ENCODE measurements around the gene TRIM66.

TRIM66 gene

DNA sequence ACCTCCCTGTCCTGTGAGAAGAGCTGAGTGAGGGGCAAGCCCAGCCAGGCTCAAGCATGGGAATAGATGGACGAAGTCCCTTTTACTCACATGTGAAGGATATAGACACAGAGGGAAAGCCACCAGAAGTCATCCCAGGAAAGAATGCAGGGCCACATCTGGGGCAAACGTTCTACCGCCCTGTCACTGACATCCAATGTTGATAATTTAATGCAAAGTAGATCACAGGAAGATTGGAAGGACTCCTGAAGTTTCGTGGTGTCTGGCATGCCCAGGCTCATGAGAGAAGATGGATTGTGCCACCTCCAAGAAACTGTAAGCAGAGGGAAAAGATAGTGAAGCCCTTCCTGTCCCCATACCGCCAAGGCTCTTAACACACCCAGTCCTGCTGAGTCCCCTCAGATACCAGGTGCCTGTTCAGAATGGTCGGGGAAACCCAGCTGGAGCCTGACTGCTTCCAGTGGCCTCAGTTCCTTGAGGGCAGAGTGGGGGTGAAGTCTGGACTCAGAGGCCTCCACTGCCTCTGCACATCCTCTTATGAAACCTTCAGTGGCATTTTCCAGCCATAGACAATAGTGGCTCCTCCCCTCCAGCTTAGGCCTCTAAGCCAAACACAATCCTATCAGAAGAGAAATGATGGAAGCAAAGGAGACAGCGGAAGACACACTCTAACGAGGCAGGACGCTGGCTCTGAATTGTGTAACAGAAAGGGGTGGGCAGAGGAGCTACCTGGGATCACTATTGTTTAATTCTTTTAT lies 80.9 kb downstream of the TRIM66 start:
- no peak for DNase-seq

DNA sequence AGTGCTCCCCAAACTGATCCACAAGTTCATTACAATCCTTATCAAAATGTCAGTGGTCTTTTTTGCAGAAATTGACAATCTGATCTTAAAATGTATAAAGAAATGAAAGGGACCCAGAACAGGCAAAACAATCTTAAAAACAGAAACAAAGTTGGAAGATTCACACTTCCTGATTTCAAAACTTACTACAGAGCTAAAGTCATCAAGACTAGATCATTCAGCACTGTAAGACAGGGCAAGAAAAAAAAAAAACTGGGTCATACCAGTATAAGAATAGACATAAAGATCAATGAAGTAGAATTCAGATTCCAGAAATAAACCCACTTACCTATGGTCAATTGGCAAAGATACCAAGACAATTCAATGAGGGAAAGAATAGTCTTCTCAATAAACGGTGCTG lies 84.0 kb downstream of the TRIM66 start:
- DNase-seq = no peak

DNA sequence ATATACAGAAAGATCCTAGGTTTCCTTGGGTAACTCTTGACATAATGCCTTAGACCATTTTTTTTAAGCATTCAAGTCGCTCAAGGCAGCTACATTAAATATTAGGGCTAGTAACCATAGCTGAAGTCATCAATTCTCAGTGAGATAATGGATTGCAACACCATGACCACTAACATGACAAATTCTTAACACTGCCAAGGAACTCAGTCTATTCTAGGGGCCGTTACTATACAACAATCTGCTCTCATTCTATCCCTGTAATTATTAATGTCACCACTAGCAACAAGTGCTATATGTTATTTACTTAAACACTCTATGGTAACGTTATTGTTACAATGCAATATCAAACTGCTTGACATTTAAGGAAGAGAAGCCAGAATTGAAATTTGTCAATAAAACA lies 85.3 kb downstream of the TRIM66 start:
- no peak for DNase-seq

DNA sequence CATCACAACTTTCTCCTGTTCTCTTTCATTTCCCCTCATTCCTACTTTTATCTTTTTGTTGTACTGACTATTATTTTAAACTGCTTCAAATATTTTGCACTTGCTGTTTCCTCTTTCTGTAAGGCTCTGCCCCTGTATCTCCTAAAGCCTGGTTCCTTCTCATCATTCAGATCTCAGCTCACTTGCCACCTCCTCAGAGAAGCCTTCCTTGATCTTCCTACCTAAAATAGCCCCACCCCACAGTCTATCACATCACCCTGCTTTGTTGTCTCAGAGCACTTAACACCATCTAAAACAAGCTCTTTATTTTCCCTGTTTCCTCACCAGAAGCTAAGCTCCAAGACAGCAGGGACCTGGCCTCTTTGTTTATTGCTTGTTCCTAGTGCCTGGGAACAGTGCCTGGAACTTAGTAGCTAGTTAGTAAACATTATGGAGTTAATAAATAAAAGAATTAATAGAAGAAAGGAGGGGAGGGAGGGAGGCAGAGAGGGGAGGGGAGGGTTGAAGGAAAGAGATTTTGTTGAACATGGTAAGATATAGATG lies 85.9 kb downstream of the TRIM66 start:
- no peak for DNase-seq

DNA sequence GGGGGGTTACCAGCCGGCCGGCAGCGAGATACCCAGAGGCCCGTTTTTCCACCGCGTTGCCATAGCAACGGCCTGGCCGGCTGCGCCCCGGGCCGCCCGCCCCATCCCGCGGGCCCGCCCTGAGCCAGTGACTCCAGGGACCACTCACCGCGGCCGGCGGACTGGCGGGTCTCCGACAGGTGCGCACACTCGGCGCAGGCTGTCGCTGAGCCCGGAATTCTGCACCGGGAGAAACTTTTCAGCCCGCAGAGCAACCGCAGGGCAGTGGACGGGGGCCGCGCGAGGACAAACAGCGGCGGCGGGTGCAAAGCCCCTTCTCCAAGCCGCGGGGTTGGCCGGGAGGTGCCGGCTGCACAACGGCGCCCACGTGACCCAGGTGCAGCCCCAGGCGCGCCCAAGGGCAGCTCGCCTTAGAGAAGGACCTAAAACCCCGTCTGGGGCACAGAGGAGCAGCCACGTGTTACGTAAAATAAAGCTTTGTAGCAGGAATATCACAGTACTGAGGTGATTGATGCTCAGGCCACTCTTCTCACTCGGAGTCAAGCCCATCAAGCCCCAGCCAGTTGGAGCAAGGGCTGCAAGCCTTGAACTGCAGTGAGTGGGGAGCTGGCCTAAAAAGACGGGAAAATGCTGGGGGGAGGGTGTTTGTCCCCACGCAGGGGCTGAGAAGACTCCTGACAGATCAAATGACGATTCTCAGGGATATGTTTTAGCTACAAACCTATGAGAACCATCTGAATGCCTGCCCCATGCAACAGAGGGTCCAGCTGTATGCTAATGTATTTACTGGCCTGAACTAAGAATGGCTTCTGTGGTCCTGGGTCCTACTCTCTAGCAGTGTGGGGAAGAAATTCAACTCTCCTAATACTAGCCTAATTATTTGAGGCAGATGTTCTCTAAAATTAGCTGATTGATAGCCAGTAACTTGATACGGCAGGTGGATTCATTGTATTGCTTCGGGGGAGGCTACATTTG lies 88.2 kb downstream of the TRIM66 start, which contains the start of gene STK33:
TSS of gene STK33 (minus strand) at position 294 of the 975 bp plus-strand sequence. CDS start 119,323 bp downstream, outside the sequence.
- peak; percentile 22 for DNase-seq

DNA sequence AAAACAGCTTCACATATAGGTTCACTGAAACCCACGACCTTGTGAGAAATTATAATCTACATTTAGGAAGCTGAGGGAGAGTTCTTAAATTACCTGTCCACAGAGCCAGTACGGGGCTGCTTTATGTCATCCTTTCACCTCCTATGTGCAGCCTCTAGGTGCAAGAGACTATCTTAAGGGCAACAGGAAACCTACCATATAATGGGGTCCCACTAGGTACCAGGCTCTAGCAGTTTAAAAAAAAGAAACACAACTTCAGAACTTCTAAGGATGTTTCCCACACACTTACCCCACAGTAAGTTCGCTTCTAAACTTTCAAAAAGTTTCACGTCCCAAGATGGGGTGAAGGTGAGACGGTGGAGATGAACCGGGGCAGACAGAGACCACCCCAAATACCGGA lies 89.0 kb downstream of the TRIM66 start:
- DNase-seq = no peak

DNA sequence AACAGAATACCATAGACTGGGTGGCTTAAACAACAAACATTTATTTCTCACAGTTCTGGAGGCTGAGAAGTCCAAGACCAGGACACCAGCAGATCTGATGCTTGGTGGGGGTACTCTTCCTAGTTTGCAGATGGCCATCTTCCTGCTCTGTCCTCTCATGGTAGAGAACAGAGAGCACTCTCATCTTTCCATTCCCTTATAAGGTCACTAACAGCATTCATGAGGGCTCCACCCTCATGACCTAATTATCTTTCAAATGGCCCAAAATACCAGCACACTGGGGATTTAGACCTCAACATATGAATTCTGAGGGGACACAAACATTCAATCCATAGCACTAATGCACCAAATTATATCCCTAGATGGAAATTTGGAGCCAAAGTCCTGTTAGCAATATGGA lies 94.5 kb downstream of the TRIM66 start:
- no peak for DNase-seq

DNA sequence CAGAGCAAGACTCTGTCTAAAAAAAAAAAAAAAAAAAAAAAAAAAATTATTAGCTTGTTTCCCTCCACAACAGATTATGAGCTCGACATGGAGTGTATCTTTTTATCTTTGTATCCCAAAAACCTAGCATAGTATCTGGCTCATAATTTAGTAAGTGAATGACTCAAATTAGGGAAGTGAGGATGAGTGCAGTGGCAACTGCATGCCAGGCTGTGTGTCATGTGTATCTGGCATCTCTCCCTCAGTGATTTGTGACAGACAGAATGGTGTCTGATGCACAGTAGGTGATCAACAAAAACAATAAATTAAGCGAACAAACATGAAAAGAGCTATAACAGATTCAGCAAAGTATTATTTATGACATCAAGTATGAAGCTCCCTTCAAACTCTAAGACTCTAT lies 95.7 kb downstream of the TRIM66 start:
- no peak for DNase-seq

DNA sequence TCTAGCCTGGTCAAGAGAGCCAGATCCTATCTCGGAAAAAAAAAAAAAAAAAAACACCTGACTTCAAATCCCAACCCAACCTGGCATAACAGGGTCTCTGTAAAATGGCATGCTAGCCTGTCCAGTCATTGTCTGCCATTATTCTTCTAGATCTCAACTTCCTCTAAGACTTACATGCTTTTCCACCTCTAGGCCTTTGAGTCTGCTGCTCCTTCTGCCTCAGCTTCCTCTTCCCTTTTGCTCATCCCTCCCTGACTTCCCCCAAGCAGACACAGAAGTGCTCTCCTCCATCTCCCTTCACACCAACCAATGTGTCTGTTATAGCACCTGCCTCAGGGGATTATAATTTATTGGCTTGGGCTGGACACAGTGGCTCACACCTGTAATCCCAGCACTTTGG lies 96.3 kb downstream of the TRIM66 start:
- DNase-seq = no peak

DNA sequence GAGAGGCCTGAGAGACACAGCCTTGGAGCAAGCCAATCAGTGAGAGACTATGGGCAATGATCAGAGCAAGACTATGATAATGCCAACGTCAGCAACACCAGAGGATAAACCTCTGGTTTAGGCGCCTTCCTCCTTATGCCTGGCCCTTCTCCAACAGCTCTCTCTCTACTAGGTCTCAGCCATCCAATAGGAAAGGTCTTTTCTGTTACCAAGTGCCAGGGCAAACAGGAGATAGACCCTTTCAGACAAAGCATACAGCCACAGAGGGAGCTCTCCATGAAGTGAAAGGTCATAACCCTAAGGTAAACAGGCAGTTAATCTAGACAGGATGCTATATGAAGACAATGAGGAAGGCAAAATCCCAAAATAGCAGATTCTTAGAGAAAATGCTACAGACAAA lies 98.0 kb downstream of the TRIM66 start:
- DNase-seq = no peak

DNA sequence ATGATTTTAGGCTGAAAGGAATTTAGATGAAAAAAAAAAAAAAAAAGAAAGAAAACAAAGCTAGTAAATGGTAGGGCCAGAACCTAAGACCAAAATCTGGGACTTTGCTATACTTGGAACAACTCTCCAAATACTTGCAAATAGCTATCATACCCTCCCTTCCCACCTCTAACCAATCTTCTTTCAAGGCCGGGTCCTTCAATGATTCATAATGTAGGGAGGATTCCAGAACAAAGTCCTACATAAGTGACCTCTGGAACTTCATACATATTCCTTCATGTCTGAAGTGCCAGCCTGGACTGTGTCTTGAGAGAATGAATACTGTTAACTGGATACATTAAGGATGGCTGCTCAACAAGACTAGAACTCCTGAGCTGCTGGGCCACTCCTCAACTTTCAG lies 98.4 kb downstream of the TRIM66 start:
- DNase-seq = no peak

DNA sequence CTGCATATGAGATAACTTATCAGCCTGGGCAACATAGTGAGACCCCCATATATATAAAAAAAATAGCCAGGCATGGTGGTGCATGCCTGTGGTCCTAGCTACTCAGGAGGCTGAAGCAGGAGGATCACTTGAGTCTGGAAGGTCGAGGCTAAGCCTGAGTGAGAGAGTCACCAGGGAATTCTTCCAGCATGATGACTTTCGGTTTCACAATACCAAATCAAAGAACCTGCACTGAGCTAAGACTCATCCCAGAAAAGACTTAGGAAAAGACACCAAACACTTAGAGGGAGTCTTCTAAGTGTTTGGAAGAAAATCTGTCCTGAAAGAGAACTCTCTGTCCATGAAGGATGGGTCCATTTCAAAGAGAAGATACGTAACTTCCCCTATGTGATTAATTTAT lies 101.2 kb downstream of the TRIM66 start:
- no peak for DNase-seq

DNA sequence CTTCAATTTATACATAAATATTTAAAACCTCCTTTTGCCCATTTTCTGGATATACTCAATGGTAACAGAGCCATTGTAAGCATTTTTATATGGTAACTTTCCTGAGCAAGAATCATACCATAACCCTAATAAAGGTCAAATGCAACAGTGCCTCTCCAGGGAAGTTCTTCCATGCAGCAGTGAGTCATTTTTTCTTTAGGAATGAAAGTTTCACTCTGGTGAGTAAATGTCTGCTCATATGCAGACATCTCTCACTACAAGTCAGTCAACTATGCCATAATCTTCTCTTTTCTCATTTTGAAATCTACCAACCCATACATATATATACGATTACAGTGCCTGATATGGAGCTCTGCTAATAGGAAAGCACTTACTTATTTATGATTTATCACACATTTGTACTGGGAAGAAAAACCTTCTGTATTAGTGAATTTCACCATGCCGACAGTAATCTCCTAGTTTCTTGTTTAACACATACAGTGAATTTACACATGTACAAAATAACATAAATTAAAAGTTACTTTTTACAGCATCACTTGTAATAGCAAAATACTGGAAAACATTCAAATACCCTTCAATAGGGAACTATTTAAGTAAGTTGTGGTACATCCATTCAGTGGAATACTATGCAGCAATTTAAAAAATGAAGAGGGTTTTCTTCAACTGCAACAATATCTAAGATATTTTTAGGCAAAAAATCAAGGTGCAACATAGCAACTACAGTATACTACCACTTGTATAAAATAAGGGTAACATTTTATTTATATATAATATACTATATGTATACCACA lies 104.5 kb downstream of the TRIM66 start:
- no peak for DNase-seq

DNA sequence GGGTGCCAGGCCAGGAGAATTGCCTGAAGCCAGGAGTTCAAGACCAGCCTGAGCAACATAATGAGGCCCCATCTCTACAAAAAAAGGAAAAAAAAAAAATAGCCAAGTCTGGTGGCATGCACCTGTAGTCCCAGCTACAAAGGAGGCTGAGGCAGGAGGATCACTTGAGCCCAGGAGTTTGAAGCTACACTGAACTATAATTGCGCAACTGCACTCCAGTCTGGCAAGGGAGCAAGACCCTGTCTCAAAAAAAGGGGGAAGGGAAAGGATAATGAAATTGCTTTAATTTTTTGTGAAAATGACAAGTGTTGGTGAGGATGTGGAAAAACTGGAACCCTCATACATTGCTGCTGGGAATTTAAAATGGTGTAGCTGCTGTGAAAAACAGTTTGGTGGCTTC lies 107.7 kb downstream of the TRIM66 start:
- DNase-seq = no peak

DNA sequence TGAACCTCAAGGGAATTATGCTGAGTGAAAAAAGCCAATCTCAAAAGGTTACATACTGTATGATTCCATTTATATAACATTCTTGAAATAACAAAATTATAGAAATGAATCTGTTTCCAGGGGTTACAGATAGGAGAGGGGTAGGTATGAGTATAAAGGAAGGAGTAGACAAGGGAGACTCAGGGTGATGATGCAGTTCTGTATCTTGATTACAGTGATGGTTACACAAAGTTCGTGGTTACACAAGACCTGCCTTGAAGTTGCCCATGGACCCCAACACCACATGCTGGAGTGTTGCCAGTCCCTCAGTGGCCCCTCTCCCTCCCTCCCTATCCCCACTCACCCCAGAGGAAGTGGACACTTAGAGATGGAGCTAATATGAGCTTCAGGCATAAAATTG lies 108.7 kb downstream of the TRIM66 start:
- DNase-seq = no peak

DNA sequence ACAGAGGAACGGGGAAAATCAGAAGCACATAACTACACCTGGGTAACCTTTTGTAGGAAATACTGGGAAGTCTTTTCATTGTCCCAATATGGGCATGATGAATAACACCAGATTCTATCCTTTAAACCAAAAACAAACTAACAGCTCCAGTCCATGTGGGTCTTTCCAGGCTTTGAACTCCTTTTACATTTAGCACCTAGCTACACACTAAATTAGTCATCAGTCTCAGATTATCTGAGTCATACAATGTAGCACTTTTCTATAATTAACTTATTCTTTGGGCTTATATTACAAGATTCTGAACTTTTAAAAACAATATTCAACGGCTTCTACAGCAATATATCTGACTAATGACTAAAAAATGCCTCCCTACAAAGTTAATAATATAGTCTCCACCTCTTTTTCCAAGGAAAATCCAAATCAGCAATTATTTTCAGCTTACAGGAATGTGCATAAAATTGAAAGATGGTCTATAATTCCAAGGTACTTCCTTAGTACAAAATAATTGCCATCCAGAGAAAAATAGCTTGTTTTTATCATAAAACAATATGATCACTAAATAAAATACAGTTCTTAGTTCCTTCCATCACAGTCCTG lies 114.8 kb downstream of the TRIM66 start:
- DNase-seq = no peak

DNA sequence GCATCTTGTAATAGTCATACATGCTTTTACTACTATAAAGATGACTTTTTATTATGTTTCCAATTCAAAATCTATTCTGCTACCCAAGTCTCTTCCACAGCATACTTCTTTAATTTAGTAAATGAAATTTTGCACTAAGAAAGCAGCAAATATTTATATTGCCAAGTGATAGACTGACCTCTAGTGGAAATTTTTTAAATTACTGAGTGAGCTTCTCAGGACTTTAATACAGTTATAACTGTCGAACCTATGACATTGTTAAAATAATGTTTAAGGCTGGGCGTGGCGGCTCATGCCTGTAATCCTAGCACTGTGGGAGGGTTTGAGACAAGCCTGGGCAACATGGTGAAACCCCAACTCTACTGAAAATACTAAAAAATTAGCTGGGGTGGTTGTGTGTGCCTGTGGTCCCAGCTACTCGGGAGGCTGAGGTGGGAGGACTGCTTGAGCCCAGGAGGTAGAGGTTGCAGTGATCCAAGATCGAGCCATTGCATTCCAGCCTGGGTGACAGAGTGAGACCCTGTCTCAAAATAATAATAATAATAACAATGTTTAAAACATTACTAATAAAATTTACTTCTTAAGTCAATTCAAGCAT lies 115.8 kb downstream of the TRIM66 start:
- DNase-seq = no peak

DNA sequence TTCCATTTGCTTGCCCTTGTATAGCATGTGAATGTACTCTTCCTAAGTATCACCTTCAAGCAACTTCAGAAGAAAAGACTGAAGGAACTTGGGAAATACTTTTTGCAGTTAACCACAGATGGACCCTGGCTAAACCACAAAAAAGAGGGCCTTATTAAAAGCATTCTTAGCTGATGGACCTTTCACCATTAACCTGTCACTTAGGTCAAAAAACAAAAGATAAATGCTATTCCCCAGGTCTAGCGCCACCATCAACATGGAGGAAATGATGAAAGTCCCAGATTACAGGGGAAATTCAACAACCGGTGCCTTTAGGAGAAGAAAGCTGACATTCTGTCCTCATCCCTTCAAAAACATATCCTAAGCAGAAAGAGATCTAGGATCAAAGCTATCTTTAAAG lies 117.9 kb downstream of the TRIM66 start:
- no peak for DNase-seq
